GM12878 (cell line): ENCODE results near the gene CLEC3A. TPM values are rescaled to one million over a fixed set of nuclear protein-coding genes. Genes with fewer than 3 reads are reported as not detected.

Source experiments
- ATAC-seq: fragments of 200-7000 bp; cut with Tn5 transposase; 3 replicates; pipeline ENCODE4 v1.9.1; 2020; ENCODE audit warnings: mild to moderate bottlenecking, moderate library complexity
- BruUV-seq: library from RNA; stranded (reverse); fragments of 400-500 nt; replicated peaks from 2 replicates; lab custom pipeline; 2021; lab: Mats Ljungman, UMichigan
- CTCF ChIA-PET: fragments of 300-600 bp; sonication (Branson Sonifier 250); formaldehyde crosslinking; extraction: SDS; loops from one replicate; lab custom pipeline; 2021; ENCODE audit warnings: inconsistent platforms; lab: Yijun Ruan, JAX
- POLR2A ChIA-PET: fragments of 350-600 bp; formaldehyde crosslinking; extraction: SDS; loops from one replicate; lab custom pipeline; 2021; ENCODE audit warnings: inconsistent platforms; lab: Charles Lee
- RAD21 ChIA-PET: fragments of 300-600 bp; sonication (Branson Sonifier 250); formaldehyde crosslinking; loops from one replicate; lab custom pipeline; 2023; ENCODE audit warnings: antibody characterized with exemption; ENCODE audit not compliant: unreplicated experiment; lab: Charles Lee
- SMC1A ChIA-PET: fragments of 300-600 bp; sonication (Branson Sonifier 250); formaldehyde crosslinking; loops from one replicate; lab custom pipeline; 2023; ENCODE audit not compliant: unreplicated experiment, uncharacterized antibody; lab: Charles Lee
- DNase-seq: peaks from one replicate; pipeline ENCODE4 v3.0.0-alpha.2; 2011; ENCODE audit warnings: low read depth, low spot score
- FAIRE-seq: peaks from 3 replicates; lab custom pipeline; 2011; peaks lifted over from hg19 to GRCh38; lab: Jason Lieb, UNC
- H2AFZ ChIP-seq: 2 replicates; pipeline ENCODE4 v1.6.0; 2011; ENCODE audit warnings: low read depth, low read length, control low read depth; ENCODE audit not compliant: control insufficient read depth
- H3K27ac ChIP-seq: 2 replicates; pipeline ENCODE4 v1.5.1; 2011; ENCODE audit warnings: control low read depth; ENCODE audit not compliant: control insufficient read depth, insufficient read depth
- H3K27me3 ChIP-seq, 2 experiments: replicated peaks in 1 of 2; 2 replicates each; pipeline versions ENCODE4 v1.6.0 to v1.6.1; 2011; ENCODE audit warnings: low read length in 1 of 2; ENCODE audit not compliant: control insufficient read depth in 2 of 2, insufficient read depth in 2 of 2
- H3K36me3 ChIP-seq, 2 experiments: 2 replicates each; pipeline ENCODE4 v1.5.1; 2011; ENCODE audit warnings: low read length in 1 of 2; ENCODE audit not compliant: control insufficient read depth in 2 of 2, insufficient read depth in 2 of 2
- H3K4me1 ChIP-seq: 2 replicates; pipeline ENCODE4 v1.6.1; 2011; ENCODE audit warnings: mild to moderate bottlenecking, low read length, moderate library complexity, mixed read lengths; ENCODE audit not compliant: control insufficient read depth, insufficient read depth
- H3K4me2 ChIP-seq: 2 replicates; pipeline ENCODE4 v1.6.0; 2011; ENCODE audit warnings: control low read depth; ENCODE audit not compliant: control insufficient read depth, insufficient read depth
- H3K4me3 ChIP-seq: fragments of 200-600 bp; sonication (generic); 2 replicates; pipeline ENCODE4 v1.5.1; 2016
- H3K79me2 ChIP-seq: 2 replicates; pipeline ENCODE4 v1.6.0; 2011; ENCODE audit warnings: low read length; ENCODE audit not compliant: control insufficient read depth, insufficient read depth
- H3K9ac ChIP-seq: 2 replicates; pipeline ENCODE4 v1.8.0; 2011; ENCODE audit warnings: low read length, control low read depth, mixed read lengths; ENCODE audit not compliant: control insufficient read depth, insufficient read depth
- H3K9me3 ChIP-seq: replicated peaks from 3 replicates; pipeline ENCODE4 v1.5.1; 2011; ENCODE audit warnings: mild to moderate bottlenecking, low read length; ENCODE audit not compliant: control insufficient read depth, insufficient read depth
- H4K20me1 ChIP-seq: 2 replicates; pipeline ENCODE4 v1.6.0; 2011; ENCODE audit not compliant: control insufficient read depth, insufficient read depth
- GABPA ChIP-seq: IDR thresholded peaks from 2 replicates; pipeline ENCODE4 v1.6.1; 2014; ENCODE audit warnings: antibody characterized with exemption, low read depth, mild to moderate bottlenecking, inconsistent platforms
- GATAD2B ChIP-seq: fragments of 450-650 bp; conservative IDR thresholded peaks from 2 replicates; pipeline ENCODE4 v1.6.1; 2017; ENCODE audit warnings: low read depth, mild to moderate bottlenecking, moderate library complexity
- NFYA ChIP-seq: IDR thresholded peaks from 2 replicates; pipeline ENCODE4 v1.6.1; 2011; ENCODE audit warnings: low read depth, mild to moderate bottlenecking, low read length, improper control_type of control experiment, borderline replicate concordance
- SP1 ChIP-seq: IDR thresholded peaks from one replicate; pipeline ENCODE4 v1.6.1; 2011; ENCODE audit warnings: low read depth, low read length
- ZBTB11 ChIP-seq: fragments of 450-650 bp; formaldehyde crosslinking; IDR thresholded peaks from 2 replicates; pipeline ENCODE4 v1.5.0; 2022; ENCODE audit warnings: mild to moderate bottlenecking, missing genetic modification characterization
- ZNF274 ChIP-seq: IDR thresholded peaks from one replicate; pipeline ENCODE4 v1.8.0; 2011; ENCODE audit not compliant: insufficient read length, insufficient read depth
- WGBS: methylation state at CpG from one replicate; pipeline ENCODE4 v1.1.6; 2016; ENCODE audit warnings: low lambda C conversion rate; ENCODE audit not compliant: insufficient replicate concordance, insufficient coverage; ENCODE audit errors: missing lambda C conversion rate; 5-methylcytosine and 5-hydroxymethylcytosine counted together
- in situ Hi-C: fragments of 300-500 bp; cut with MboI; formaldehyde crosslinking; loops from 9 replicates; pipeline ENCODE4 v1.14.3; 2018; ENCODE audit warnings: mixed read lengths
- intact Hi-C: fragments of 100-400 bp; cut with micrococcal nuclease; formaldehyde crosslinking; loops from one replicate; pipeline ENCODE4 v1.14.2; 2022; ENCODE audit not compliant: unreplicated experiment
- polyA plus RNA-seq, 11 experiments: library from polyadenylated mRNA; depleted of rRNA in 4 of 11; unstranded in 6 of 11; stranded (reverse) in 5 of 11; fragments of >200 nt; fragmentation: Nextera tagmentation in 4 of 11; fragmentation: Illumina TruSeq in 1 of 11; extraction: Ambion mirVana in 4 of 11; extraction: Trizol in 1 of 11; gene quantifications; 1 replicate in 1 of 11; 2 replicates in 10 of 11; pipeline versions ENCODE4 v1.2.1 to v1.2.3, GENCODE V29; 2011 to 2016; ENCODE audit warnings: inconsistent platforms in 2 of 11, missing spikeins in 2 of 11, low read depth in 1 of 11
- total RNA-seq, 4 experiments: library from RNA; depleted of rRNA in 3 of 4; stranded (reverse); fragments of >200 nt in 3 of 4; fragmentation: Illumina TruSeq in 1 of 4; extraction: Trizol in 1 of 4; gene quantifications; 2 replicates each; pipeline versions ENCODE4 v1.2.1 to v1.2.3, GENCODE V29; 2013 to 2021

CLEC3A gene
- total and polyA plus RNA-seq, 10 of the 15 experiments (the other 5 are each of a cell fraction or from before 2014, with no cell fraction given), result not detected

DNA sequence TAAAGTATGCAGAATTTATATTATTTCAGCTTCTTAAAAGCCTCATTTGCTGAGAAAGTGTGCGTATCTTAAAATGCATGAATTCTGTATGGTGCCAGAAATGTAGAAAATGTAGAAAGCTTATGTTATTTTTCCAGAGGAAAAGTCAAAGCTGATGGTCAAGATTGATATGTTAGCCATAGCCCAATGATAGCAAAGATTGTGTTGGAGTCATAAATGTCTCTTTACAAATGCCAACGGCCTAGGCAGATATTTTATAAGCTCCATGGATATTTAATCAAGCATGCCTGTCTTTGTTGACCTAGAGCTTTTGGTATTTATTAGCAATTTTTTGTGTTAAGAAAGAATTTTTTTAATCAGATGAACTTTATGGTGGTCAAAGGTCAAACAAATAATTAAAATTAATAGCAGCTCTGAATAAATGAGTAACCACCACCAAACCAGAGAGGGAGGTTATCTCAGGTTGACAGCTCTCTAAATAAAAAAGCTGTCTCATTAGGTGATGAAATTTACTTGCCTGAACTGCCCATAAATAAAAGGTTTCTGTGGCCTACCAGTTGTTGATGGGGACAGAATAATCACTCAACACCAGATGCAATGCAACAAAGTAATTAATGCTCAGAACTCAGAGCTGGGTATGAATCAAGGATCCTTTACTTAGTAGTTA lies 28.5 kb downstream of the CLEC3A start:
- intact Hi-C loops, result no loop called here
- H3K9me3 ChIP-seq, result no peaks in the 10 kb centered on the region
- ChIA-PET POLR2A (no interaction called here), SMC1A (no interaction called here), RAD21 (no interaction called here), CTCF (interaction anchor here (0.7 to 1.6 kb wide), 2 partner anchors 9 to 50 kb away, joined by 3 to 5 read pairs; no protein-coding TSS in a partner anchor)
- FAIRE-seq, result no peak
- H4K20me1 ChIP-seq, result no peaks in the 10 kb centered on the region
- no peak for TF ChIP-seq GABPA
- no peak for TF ChIP-seq SP1
- no peak for TF ChIP-seq GATAD2B
- TF ChIP-seq ZBTB11 (CRISPR knock-in tag), result no peak
- TF ChIP-seq ZNF274, result no peak
- no peak for TF ChIP-seq NFYA
- H3K36me3 ChIP-seq, result no peaks in the 10 kb centered on the region
- no peak overlapping the region for H3K4me3 ChIP-seq
- no peak overlapping the region for H3K9ac ChIP-seq
- no peak overlapping the region for H2AFZ ChIP-seq
- no peak overlapping the region for H3K27ac ChIP-seq
- H3K4me1 ChIP-seq, result no peaks in the 10 kb centered on the region
- H3K79me2 ChIP-seq, result no peaks in the 10 kb centered on the region
- DNase-seq, result no peak
- BruUV-seq, result no TSS peak
- ATAC-seq, result no peak
- in situ Hi-C loops, result no loop called here
- WGBS, result 31% methylated on average over 2 of the region's 2 CpGs
- H3K4me2 ChIP-seq, result no peak overlapping the region
- peaks cover 0 to 4% of the 10 kb centered on the region in 2 experiments; a peak in 2 of 4 replicates for H3K27me3 ChIP-seq
